GM19025 (cell line): Measurements from ENCODE around the gene TPD52L1.
"Not testable (repeated sequence)": the region's sequence is repeated elsewhere in the genome, so short reads cannot be mapped to it uniquely, and the experiment has no call there.

Experiments used
- ATAC-seq: cut with Tn5 transposase; IDR thresholded peaks from one replicate; pipeline ENCODE4 v1.9.1; 2021; ENCODE audit warnings: mild to moderate bottlenecking, low read depth, moderate library complexity; ENCODE audit not compliant: unreplicated experiment

Gene TPD52L1

GRCh38 chr6:125138083-125138482 is 15.5 kb upstream of the TPD52L1 start:
- no peak for ATAC-seq

GRCh38 chr6:125140808-125141207 is 12.8 kb upstream of the TPD52L1 start:
- no peak for ATAC-seq

DNA sequence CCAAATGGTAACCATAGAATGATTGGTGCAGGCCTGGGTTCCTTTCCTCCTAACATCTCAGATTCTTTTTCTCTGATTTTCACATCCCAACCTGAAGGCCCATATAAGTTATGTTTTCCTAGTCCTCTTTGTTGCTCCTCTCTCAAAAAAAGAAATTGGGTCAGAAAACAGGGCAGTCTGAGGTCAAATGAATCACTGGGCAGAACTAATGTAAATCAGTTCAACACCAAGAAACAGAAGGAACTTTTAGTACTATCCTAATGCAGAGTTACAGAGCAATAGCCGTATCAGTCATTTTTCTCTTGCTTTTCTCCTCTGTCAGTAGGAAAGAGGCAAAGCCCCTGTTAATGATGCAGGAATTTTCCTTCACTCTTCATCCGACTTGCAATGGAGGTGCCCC is 11.0 kb upstream of the TPD52L1 start:
- no peak for ATAC-seq

GRCh38 chr6:125144822-125145221 is 8.8 kb upstream of the TPD52L1 start:
- ATAC-seq = no peak

DNA sequence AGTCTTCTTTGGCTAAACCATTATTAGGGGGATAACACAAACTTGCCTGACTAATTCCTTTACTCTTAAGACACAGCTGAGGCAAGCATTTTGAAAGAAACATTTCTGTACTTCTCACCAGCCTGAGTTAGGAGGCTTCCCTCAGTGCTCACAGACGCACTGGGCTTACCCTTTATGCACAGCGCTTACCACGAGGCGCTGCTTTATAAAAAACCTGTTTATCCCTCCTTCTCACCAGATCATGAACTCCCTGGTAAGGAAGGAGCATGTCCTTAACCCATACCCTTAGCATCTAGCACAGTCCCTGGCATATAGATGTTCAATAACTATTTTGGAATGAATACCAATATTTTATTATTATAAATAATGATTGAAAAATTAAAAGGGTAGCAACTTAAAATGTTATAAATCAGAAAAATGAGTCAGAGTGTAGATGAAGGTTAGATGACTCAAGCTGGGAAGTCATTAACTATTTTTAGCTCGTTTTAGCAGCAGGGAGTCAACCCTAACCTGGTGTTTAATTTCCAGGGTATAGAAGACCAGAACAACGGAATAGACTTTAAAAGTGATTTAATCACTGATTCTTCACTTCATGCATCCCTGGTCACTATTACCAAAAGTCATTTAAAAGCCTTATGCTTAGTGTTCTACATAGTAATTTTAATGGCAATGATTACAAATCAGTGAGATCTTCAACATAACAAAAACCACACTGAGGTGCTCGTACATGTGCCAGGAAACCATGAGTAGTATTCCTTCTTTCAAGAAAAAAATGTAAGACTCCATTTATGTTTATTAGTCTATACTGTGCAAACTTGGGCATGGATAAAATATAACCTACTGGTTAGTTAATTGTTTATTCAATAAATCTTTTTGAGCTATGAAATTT is 4.1 kb upstream of the TPD52L1 start:
- no peak for ATAC-seq

GRCh38 chr6:125151700-125152099 is 1.9 kb upstream of the TPD52L1 start:
- no peak for ATAC-seq

GRCh38 chr6:125154118-125154760 is 666 bp downstream of the TPD52L1 start:
- no peak for ATAC-seq

GRCh38 chr6:125154761-125155135 is 1.2 kb downstream of the TPD52L1 start:
- no peak for ATAC-seq

GRCh38 chr6:125155344-125155743 is 1.8 kb downstream of the TPD52L1 start:
- no peak for ATAC-seq

DNA sequence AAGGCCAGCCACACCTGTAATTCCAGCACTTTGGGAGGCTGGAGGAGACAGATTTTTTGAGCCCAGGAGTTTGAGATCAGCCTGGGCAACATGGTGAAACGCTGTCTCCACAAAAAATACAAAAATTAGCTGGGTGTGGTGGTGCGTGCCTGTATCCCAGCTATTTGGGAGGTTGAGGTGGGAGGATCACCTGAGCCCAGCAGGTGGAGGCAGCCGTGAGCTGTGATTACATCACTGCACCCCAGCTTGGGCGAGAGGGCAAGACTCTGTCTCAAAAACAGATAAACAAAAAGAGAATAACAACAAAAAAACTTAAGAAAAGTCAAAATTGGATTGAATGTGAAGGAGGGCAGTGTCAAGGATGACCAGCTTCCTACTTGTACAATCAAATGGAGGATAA is 2.9 kb downstream of the TPD52L1 start:
- no peak for ATAC-seq

DNA sequence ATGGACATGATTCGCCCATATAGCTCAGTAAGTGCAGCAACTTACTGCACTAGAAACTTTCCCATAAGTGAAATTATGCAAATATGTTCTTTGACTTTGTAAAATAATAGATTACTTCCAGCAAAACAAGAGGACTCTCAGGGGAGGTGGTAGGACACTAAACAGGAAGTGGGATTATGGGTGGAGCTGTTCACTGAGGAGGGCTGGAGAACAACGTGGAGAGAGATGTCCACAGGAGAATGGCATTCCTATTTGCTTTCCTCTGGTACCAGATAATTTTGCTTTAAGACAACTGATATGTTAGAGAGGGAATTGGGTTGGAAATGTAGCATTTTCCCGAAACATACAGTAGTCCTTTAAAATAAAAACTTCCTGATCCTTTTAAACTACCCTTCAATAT is 3.7 kb downstream of the TPD52L1 start:
- no peak for ATAC-seq

GRCh38 chr6:125157725-125158124 is 4.2 kb downstream of the TPD52L1 start:
- ATAC-seq = no peak

DNA sequence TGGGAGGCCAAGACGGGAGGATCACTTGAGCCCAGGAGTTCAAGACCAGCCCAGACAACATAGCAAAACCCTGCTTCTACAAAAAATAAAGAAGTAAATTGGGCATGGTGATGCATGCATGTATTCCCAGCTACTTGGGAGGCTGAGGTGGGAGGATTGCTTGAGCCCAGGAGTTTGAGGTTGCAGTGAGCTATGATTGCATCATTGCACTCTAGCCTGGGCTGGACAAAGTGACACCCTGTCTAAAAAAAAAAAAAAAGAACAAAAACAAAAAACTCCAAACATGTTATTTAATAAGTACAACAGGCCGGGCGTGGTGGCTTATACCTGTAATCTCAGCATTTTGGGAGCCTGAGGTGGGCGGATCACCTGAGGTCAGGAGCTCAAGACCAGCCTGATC is 9.8 kb downstream of the TPD52L1 start:
- not testable (repeated sequence) for ATAC-seq

DNA sequence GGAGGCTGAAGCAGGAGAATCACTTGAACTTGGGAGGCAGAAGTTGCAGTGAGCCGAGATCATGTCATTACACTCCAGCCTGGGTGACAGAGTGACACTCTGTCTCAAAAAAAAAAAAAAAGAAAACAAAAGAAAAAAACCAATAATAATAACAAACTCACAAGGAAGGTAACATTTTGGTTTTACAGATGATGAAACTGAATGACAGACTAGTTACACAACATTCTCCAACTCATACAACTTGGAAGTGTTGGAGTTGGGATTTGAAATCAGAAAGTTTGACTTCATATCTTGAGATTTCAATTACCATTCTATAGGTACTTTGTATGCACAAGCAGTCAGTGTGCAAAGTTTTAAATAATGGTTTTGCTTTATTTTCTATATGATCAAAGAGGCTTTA is 10.2 kb downstream of the TPD52L1 start:
- ATAC-seq = no peak

DNA sequence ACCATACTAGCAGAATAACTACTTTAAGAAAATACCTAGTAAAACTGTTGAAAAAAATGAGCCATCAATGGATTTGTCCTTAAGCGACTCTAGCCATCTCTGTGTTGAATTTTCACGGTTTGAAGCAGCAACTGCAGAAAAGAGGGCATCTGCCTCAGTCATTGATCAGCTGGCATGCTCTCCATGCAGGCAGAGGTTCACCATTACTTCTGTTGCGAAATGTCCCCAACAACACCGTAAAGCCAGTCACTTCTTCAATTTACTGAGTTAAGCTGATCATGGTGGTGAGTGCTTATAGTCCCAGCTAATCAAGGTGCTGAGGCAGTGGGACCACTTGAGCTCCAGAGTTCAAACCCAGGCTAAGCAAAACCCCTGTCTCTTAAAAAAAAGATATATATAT is 11.1 kb downstream of the TPD52L1 start:
- ATAC-seq = no peak

- ATAC-seq = no peak
Observed at GRCh38 chr6:125165256-125165655, 11.7 kb downstream of the TPD52L1 start.

DNA sequence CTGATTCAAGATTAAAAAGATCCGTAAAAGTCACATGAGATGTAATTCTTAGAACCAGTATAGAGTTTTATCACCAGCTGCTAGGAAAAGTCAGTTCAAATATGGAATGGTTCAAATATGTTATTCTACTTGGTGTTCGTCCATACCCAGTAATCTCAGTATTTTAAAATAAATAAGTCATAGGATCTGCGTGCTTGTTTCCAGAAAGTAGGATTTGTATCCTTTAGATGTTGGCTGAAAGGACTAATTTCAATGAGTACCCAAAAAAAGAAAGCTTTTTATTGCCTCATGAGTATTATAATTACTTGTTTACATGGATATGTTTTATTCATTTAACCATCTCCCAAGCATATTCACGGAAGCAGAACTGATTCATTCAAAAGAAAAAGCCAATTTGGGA is 12.2 kb downstream of the TPD52L1 start:
- ATAC-seq = no peak

DNA sequence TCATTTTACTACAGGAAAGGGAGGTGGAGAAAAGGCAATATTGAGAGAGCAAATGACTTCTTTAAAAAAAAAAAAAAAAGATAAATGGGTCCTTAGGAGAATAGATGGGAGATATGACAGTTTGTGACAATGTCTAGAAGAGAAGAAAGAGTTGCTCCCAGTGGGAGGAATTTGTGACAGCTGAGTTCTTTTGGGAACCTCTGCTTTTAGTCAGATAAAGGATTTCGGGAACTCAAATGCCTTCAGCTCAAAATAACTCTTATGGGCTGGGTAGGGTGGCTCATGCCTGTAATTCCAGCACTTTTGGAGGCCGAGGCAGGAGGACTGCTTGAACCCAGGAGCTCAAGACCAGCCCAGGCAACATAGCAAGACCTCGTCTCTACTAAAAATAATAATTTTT is 13.1 kb downstream of the TPD52L1 start:
- no peak for ATAC-seq

GRCh38 chr6:125167579-125167978 is 14.0 kb downstream of the TPD52L1 start:
- no peak for ATAC-seq

- no peak for ATAC-seq
Observed at GRCh38 chr6:125169058-125169457, 15.5 kb downstream of the TPD52L1 start.

GRCh38 chr6:125169522-125169921 is 15.9 kb downstream of the TPD52L1 start:
- no peak for ATAC-seq

DNA sequence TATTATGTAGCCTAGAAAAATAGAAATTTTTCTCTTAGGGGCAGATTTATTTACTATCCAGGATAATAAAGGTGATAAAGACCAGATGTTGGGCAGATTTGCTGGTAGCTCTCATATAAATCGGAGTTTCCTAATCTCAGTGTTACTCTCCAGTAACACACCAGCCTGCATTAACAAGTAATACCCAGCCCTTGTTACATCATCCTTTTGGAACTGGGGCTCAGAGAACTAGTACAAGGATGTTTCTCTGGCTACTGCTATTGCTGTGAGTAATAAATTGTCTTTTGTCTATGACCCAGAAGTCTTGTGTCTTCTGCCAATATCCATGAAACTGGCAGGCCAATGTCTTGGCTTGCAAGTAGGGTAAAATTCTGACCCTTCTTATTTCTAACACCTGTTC is 16.8 kb downstream of the TPD52L1 start:
- no peak for ATAC-seq
